Mesodermal cell (in vitro differentiated cells): ENCODE data around the gene IGF1R.
A peak's percentile ranks its signal among the peaks of the same experiment; 100 is the strongest.

ENCODE experiments used
- H3K27ac ChIP-seq: 2 replicates; pipeline ENCODE4 v1.7.0; 2013; ENCODE audit warnings: mild to moderate bottlenecking, low read depth, low read length, moderate library complexity; ENCODE audit not compliant: severe bottlenecking
- H3K36me3 ChIP-seq: 2 replicates; pipeline ENCODE4 v1.7.1; 2013; ENCODE audit warnings: mild to moderate bottlenecking, low read length, moderate library complexity; ENCODE audit not compliant: control insufficient read depth, insufficient read depth
- H3K4me1 ChIP-seq: one replicate; pipeline ENCODE4 v1.7.1; 2013; ENCODE audit warnings: mild to moderate bottlenecking, low read length; ENCODE audit not compliant: insufficient read depth, control insufficient read depth, poor library complexity, severe bottlenecking
- H3K4me3 ChIP-seq: 2 replicates; pipeline ENCODE4 v1.7.0; 2013; ENCODE audit warnings: low read length, control low read depth, mild to moderate bottlenecking; ENCODE audit not compliant: insufficient read depth, poor library complexity, severe bottlenecking; ENCODE audit errors: extremely low read depth
- H3K9me3 ChIP-seq: 2 replicates; pipeline ENCODE4 v1.7.1; 2013; ENCODE audit warnings: mild to moderate bottlenecking, low read length, moderate library complexity; ENCODE audit not compliant: control insufficient read depth
- WGBS, 2 experiments: methylation state at CpG; one replicate each; pipeline ENCODE4 v1.1.5; 2013; ENCODE audit warnings: missing lambda C conversion rate in 2 of 2; ENCODE audit not compliant: insufficient coverage in 2 of 2; 5-methylcytosine and 5-hydroxymethylcytosine counted together

The IGF1R gene

GRCh38 chr15:98690272-98690950 is 42.1 kb downstream of the IGF1R start:
- Histone ChIP-seq H3K4me1 (peaks cover 55% of the 10 kb centered on the region), H3K9me3 (no peaks in the 10 kb centered on the region), H3K27ac (no peak overlapping the region), H3K36me3 (peaks cover 16% of the 10 kb centered on the region), H3K4me3 (no peak overlapping the region)
- 100% methylated on average over 3 of the region's 6 CpGs; no CpG with 5 or more reads in 1 of the 2 experiments for WGBS, 2 experiments

GRCh38 chr15:98692213-98692612 is 43.9 kb downstream of the IGF1R start:
- Histone ChIP-seq H3K36me3 (peaks cover 16% of the 10 kb centered on the region), H3K4me3 (no peak overlapping the region), H3K4me1 (peaks cover 54% of the 10 kb centered on the region), H3K9me3 (no peaks in the 10 kb centered on the region), H3K27ac (no peak overlapping the region)
- 95 to 100% methylated on average over 2 of the region's 2 CpGs for WGBS, 2 experiments

GRCh38 chr15:98694161-98694560 is 45.8 kb downstream of the IGF1R start:
- H3K9me3 ChIP-seq: no peaks in the 10 kb centered on the region
- peaks cover 16% of the 10 kb centered on the region for H3K36me3 ChIP-seq
- no peak overlapping the region for H3K4me3 ChIP-seq
- WGBS, 2 experiments: 94 to 100% methylated on average over 2 to 3 of the region's 6 CpGs
- peaks cover 38% of the 10 kb centered on the region for H3K4me1 ChIP-seq
- no peak overlapping the region for H3K27ac ChIP-seq

- Histone ChIP-seq H3K9me3 (no peaks in the 10 kb centered on the region), H3K36me3 (peaks cover 17% of the 10 kb centered on the region), H3K4me3 (no peak overlapping the region), H3K27ac (no peak overlapping the region), H3K4me1 (peaks cover 28% of the 10 kb centered on the region)
- 80 to 94% methylated on average over 2 of the region's 2 CpGs for WGBS, 2 experiments
These were observed 50.5 kb downstream of the IGF1R start for GRCh38 chr15:98698792-98699191.

DNA sequence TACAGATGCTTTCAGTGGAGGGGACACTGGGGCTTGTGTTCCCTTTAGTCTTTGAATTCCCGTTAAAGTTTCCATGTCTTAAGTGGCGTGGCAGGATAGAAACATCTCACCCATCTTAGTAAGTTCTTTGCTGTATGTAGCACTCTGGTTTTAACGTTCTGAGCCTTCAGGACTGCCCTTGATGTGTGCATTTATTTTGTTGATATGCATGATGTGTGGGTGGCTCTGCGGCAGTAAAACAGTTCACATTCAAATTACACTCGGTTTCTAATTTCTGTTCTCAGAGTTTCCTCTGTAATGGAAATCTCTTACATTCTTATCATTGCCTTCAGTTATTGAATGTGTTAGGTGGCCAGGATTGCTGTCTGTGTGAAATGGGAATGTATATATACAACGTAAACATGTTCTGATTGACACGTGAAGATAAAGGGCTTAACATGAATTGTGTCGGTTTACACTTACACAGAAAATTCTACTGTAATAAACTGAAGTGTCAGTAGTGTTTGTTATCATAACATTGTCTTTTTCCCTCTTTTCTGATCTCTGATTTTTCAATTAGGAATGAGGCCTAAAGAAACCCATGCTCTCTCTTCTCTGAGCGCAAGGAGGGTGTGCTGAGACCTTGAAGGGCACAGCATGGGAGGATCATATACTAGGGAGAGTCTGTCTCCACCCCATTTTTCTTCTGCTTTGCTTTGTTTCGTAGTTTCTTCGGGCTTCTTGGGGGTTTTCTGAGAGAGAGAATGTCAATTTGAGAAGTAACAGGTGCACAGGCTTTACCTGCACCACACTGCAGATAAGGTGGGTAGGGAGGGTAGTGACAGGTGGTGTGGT is 51.5 kb downstream of the IGF1R start:
- peaks cover 16% of the 10 kb centered on the region for H3K36me3 ChIP-seq
- H3K4me3 ChIP-seq: no peak overlapping the region
- H3K4me1 ChIP-seq: peaks cover 35% of the 10 kb centered on the region
- no peaks in the 10 kb centered on the region for H3K9me3 ChIP-seq
- no peak overlapping the region for H3K27ac ChIP-seq
- 30 to 39% methylated on average over 2 to 3 of the region's 11 CpGs for WGBS, 2 experiments

DNA sequence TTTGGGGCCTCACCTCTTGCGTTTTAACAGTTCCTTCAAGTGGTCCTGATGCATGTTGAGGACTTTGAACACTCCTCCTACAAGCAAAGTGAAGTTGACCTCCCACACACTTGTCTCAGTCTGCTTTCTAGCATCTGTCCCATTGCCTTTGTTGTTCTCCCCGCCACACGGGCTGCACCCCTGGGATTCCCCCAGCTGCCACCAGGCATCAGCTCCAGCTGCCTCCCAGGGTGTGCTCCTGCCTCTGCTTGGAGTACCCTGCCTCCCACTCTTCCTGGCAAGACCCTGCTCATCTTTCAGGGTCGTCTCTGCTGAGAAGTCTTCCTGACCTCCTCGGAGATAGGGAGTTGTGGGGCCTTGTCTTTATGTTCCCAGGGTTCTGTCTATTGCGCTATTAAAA is 52.2 kb downstream of the IGF1R start:
- no peak overlapping the region for H3K4me3 ChIP-seq
- no peaks in the 10 kb centered on the region for H3K9me3 ChIP-seq
- 85 to 88% methylated on average over 1 to 3 of the region's 6 CpGs for WGBS, 2 experiments
- peaks cover 31% of the 10 kb centered on the region for H3K4me1 ChIP-seq
- peaks cover 12% of the 10 kb centered on the region for H3K36me3 ChIP-seq
- H3K27ac ChIP-seq: no peak overlapping the region

GRCh38 chr15:98703126-98703685 is 54.9 kb downstream of the IGF1R start:
- WGBS, 2 experiments: 76 to 78% methylated on average over 4 of the region's 6 CpGs
- Histone ChIP-seq H3K4me1 (peaks cover 25% of the 10 kb centered on the region), H3K4me3 (no peak overlapping the region), H3K36me3 (peaks cover 25% of the 10 kb centered on the region), H3K27ac (peak overlapping the region; percentile 16), H3K9me3 (no peaks in the 10 kb centered on the region)

- WGBS, 2 experiments: 89 to 91% methylated on average over 4 of the region's 4 CpGs
- no peak overlapping the region for H3K27ac ChIP-seq
- H3K9me3 ChIP-seq: no peaks in the 10 kb centered on the region
- peaks cover 42% of the 10 kb centered on the region for H3K36me3 ChIP-seq
- H3K4me3 ChIP-seq: no peak overlapping the region
- peaks cover 15% of the 10 kb centered on the region for H3K4me1 ChIP-seq
These were observed 56.7 kb downstream of the IGF1R start for GRCh38 chr15:98705070-98705469.

GRCh38 chr15:98706387-98706786 is 58.0 kb downstream of the IGF1R start:
- Histone ChIP-seq H3K4me1 (peaks cover 15% of the 10 kb centered on the region), H3K36me3 (peaks cover 49% of the 10 kb centered on the region), H3K9me3 (peaks cover 9% of the 10 kb centered on the region), H3K4me3 (no peak overlapping the region), H3K27ac (no peak overlapping the region)
- 100% methylated on average over 1 of the region's 1 CpG; no CpG with 5 or more reads in 1 of the 2 experiments for WGBS, 2 experiments

GRCh38 chr15:98706986-98707385 is 58.6 kb downstream of the IGF1R start:
- Histone ChIP-seq H3K4me1 (peaks cover 15% of the 10 kb centered on the region), H3K4me3 (no peak overlapping the region), H3K36me3 (peaks cover 52% of the 10 kb centered on the region), H3K9me3 (peaks cover 15% of the 10 kb centered on the region), H3K27ac (no peak overlapping the region)
- WGBS, 2 experiments: 96 to 97% methylated on average over 10 of the region's 13 CpGs
